Measurements from ENCODE around the gene MTREX. TPM values are rescaled to one million over a fixed set of nuclear protein-coding genes. Genes with fewer than 3 reads are reported as not detected.
A peak's percentile ranks its signal among the peaks of the same experiment; 100 is the strongest.
"Not testable (repeated sequence)": the region's sequence is repeated elsewhere in the genome, so short reads cannot be mapped to it uniquely, and the experiment has no call there.

Gene MTREX
- polyA plus RNA-seq, 2 of the 4 experiments (the other 2 are of a cell fraction): 74.8 to 99.8 TPM

GRCh38 chr5:55316289-55316688, 8.5 kb downstream of the MTREX start:
- no peak for FAIRE-seq
- ATAC-seq: no peak

GRCh38 chr5:55316837-55317236, 9.0 kb downstream of the MTREX start:
- TF ChIP-seq KDM1A (IDR thresholded peaks at IDR 0.05; ENCODE audit: low read depth) (no peak), BHLHE40 (IDR thresholded peaks at IDR 0.05; ENCODE audit: low read depth, low read length) (no peak), RCOR1 (IDR thresholded peaks at IDR 0.05; ENCODE audit: low read depth, low read length) (no peak), NR3C1 (IDR thresholded peaks at IDR 0.05) (no peak), CBX8 (IDR thresholded peaks at IDR 0.05) (no peak), RARB (CRISPR knock-in tag; IDR thresholded peaks at IDR 0.05) (no peak), JUNB (IDR thresholded peaks at IDR 0.05) (no peak), FOXS1 (CRISPR knock-in tag; IDR thresholded peaks at IDR 0.05) (no peak)
- TF ChIP-seq, protein P1, sequence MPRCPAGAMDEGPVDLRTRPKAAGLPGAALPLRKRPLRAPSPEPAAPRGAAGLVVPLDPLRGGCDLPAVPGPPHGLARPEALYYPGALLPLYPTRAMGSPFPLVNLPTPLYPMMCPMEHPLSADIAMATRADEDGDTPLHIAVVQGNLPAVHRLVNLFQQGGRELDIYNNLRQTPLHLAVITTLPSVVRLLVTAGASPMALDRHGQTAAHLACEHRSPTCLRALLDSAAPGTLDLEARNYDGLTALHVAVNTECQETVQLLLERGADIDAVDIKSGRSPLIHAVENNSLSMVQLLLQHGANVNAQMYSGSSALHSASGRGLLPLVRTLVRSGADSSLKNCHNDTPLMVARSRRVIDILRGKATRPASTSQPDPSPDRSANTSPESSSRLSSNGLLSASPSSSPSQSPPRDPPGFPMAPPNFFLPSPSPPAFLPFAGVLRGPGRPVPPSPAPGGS (IDR thresholded peaks at IDR 0.05): no peak
- TF ChIP-seq, protein P2, sequence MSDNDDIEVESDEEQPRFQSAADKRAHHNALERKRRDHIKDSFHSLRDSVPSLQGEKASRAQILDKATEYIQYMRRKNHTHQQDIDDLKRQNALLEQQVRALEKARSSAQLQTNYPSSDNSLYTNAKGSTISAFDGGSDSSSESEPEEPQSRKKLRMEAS (IDR thresholded peaks at IDR 0.05): no peak
- TF ChIP-seq, protein P3, sequence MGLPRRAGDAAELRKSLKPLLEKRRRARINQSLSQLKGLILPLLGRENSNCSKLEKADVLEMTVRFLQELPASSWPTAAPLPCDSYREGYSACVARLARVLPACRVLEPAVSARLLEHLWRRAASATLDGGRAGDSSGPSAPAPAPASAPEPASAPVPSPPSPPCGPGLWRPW (IDR thresholded peaks at IDR 0.05): no peak
- ChIA-PET POLR2A (no interaction called here), CTCF (interaction anchor here (0.9 to 1.3 kb wide), 2 partner anchors 84 to 375 kb away, joined by 3 to 4 read pairs; partner anchors contain the start of gene CCNO)
- Histone ChIP-seq H3K4me3 (no peak overlapping the region), H3K4me2 (no peak overlapping the region), H3K27ac (no peak overlapping the region), H3K9me3 (no peaks in the 10 kb centered on the region), H3K4me1 (peaks cover 6% of the 10 kb centered on the region; the same call in 2 of the 3 replicates)
- FAIRE-seq (no peak), ATAC-seq (no peak), DNase-seq (ENCODE audit: low read depth in 1 of 2, low spot score in 1 of 2) (no peak)

More at GRCh38 chr5:55316289-55316688, 8.5 kb downstream of the MTREX start:
- H3K4me3 ChIP-seq: no peak overlapping the region
- H3K9me3 ChIP-seq: no peaks in the 10 kb centered on the region
- ChIA-PET CTCF (interaction anchor here (0.9 to 1.3 kb wide), 2 partner anchors 83 to 376 kb away, joined by 3 to 4 read pairs; partner anchors contain the start of gene CCNO), POLR2A (no interaction called here)
- no peak overlapping the region for H3K27ac ChIP-seq
- WGBS (ENCODE audit: missing lambda C conversion rate): 89% methylated on average over 2 of the region's 2 CpGs
- TF ChIP-seq GATA3 (IDR thresholded peaks at IDR 0.05; ENCODE audit: borderline replicate concordance) (no peak), FOSL2 (IDR thresholded peaks at IDR 0.05) (no peak), FOSL2 (CRISPR knock-in tag; IDR thresholded peaks at IDR 0.05) (peak; percentile 61; the same call in 1 of the 2 replicates), POLR2AphosphoS2 (conservative IDR thresholded peaks at IDR 0.05; ENCODE audit: low read length) (no peak), ZFP36 (IDR thresholded peaks at IDR 0.05; ENCODE audit: borderline replicate concordance, partially characterized antibody) (no peak), MYC (IDR thresholded peaks at IDR 0.05; ENCODE audit: borderline replicate concordance, low read length) (no peak), FOXS1 (CRISPR knock-in tag; IDR thresholded peaks at IDR 0.05) (no peak)
- no peak overlapping the region for H3K4me2 ChIP-seq
- peaks cover 6% of the 10 kb centered on the region; the same call in 2 of the 3 replicates for H3K4me1 ChIP-seq
- no peak for DNase-seq (ENCODE audit: low read depth in 1 of 2, low spot score in 1 of 2)

DNA sequence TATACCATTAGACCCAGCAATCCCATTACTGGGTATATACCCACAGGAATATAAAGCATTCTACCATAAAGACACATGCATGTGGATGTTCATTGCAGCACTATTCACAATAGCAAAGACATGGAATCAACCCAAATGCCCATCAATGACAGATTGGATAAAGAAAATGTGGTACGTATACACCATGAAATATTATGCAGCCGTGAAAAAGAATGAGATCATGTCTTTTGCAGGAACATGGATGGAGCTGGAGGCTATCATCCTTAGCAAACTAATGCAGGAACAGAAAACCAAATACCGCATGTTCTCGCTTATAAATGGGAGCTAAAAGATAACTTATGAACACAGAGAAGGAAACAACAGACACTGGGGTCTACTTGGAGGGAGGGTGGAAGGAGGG, 10.4 kb downstream of the MTREX start:
- CTCF ChIA-PET: interaction anchor here (0.9 to 1.1 kb wide), 2 partner anchors 10 to 92 kb away, joined by 3 to 4 read pairs; no protein-coding TSS in a partner anchor
- 95% methylated on average over 4 of the region's 4 CpGs for WGBS (ENCODE audit: missing lambda C conversion rate)
- FAIRE-seq; DNase-seq (ENCODE audit: low read depth in 1 of 2, low spot score in 1 of 2); ATAC-seq; H3K4me3 ChIP-seq; H3K4me1 ChIP-seq; H3K4me2 ChIP-seq; H3K9me3 ChIP-seq; POLR2A ChIA-PET; H3K27ac ChIP-seq: not testable (repeated sequence)
- 0 out of 2 replicates have a peak, but pooled peaks have one; percentile 39 for TF ChIP-seq KDM1A (IDR thresholded peaks at IDR 0.05; ENCODE audit: low read depth)

DNA sequence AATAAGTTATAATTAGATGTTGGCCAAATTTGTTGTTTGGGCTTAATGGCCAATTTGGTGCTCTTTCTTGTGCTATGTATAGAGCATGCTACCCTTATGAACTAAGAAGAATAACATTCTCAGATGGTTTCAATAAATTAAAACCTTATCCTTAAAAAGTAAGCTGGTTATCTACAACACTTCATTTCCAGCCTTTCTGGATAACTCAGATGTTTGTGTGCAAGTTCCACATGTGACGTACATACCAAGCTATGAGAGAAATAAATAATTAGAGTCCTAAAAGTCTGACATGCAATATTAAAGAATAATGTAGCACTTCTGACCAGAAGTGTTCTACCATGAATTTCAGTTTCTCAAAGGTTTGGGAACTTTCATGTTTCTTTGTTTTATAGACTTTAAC, 11.7 kb downstream of the MTREX start:
- 93% methylated on average over 1 of the region's 1 CpG for WGBS (ENCODE audit: missing lambda C conversion rate)
- FAIRE-seq: no peak
- DNase-seq (ENCODE audit: low read depth in 1 of 2, low spot score in 1 of 2): no peak
- no peak for TF ChIP-seq RARB (CRISPR knock-in tag; IDR thresholded peaks at IDR 0.05)
- no peak for TF ChIP-seq ZFP36 (IDR thresholded peaks at IDR 0.05; ENCODE audit: borderline replicate concordance, partially characterized antibody)
- no peak for TF ChIP-seq CHD2 (IDR thresholded peaks at IDR 0.05; ENCODE audit: low read length, partially characterized antibody)
- no peak for TF ChIP-seq ZC3H11A (IDR thresholded peaks at IDR 0.05)
- no peak for TF ChIP-seq CBX8 (IDR thresholded peaks at IDR 0.05)
- TF ChIP-seq SMC3 (IDR thresholded peaks at IDR 0.05): no peak
- TF ChIP-seq FOSB (CRISPR knock-in tag; IDR thresholded peaks at IDR 0.05): no peak
- TF ChIP-seq SREBF2 (IDR thresholded peaks at IDR 0.05): no peak
- TF ChIP-seq RAD21 (conservative IDR thresholded peaks at IDR 0.05 in 1 of 2, IDR thresholded peaks at IDR 0.05 in 1 of 2): no peak
- TF ChIP-seq EHMT2 (IDR thresholded peaks at IDR 0.05; ENCODE audit: low read depth): no peak
- TF ChIP-seq HEYL (CRISPR knock-in tag; IDR thresholded peaks at IDR 0.05): no peak
- TF ChIP-seq MAZ (IDR thresholded peaks at IDR 0.05; ENCODE audit: borderline replicate concordance, low read depth, low read length): no peak
- TF ChIP-seq, protein P3 (IDR thresholded peaks at IDR 0.05): no peak
- no peak for TF ChIP-seq JUN (IDR thresholded peaks at IDR 0.05)
- POLR2A ChIA-PET: no interaction called here
- CTCF ChIA-PET: interaction anchor here (0.7 to 0.8 kb wide), 2 partner anchors 12 to 763 kb away, joined by 4 read pairs; partner anchors contain the start of genes DHX29 and MTREX
- ATAC-seq: no peak
- peaks cover 6% of the 10 kb centered on the region; the same call in 2 of the 3 replicates for H3K4me1 ChIP-seq
- no peak overlapping the region for H3K4me2 ChIP-seq
- no peaks in the 10 kb centered on the region for H3K9me3 ChIP-seq
- H3K27ac ChIP-seq: no peak overlapping the region
- H3K4me3 ChIP-seq: no peak overlapping the region
